CD14-positive monocyte (primary cell): ENCODE results near the gene EOMES. TPM values are rescaled to one million over a fixed set of nuclear protein-coding genes. Genes with fewer than 3 reads are reported as not detected.

ENCODE experiments used
- DNase-seq, 3 donors: peaks; one replicate each; pipeline ENCODE4 v3.0.0-alpha.2; 2011 to 2022
- H2AFZ ChIP-seq: 2 replicates; pipeline ENCODE4 v1.6.0; 2012; ENCODE audit warnings: mild to moderate bottlenecking, low read depth, low read length, inconsistent platforms; ENCODE audit not compliant: insufficient read depth, poor library complexity, severe bottlenecking
- H3K27ac ChIP-seq, 2 donors: 1 replicate in 1 of 2; 2 replicates in 1 of 2; pipeline ENCODE4 v1.5.1; 2012 to 2013; ENCODE audit warnings: low read length in 2 of 2, control low read depth in 1 of 2, inconsistent platforms in 1 of 2, low read depth in 1 of 2, mild to moderate bottlenecking in 1 of 2
- H3K27me3 ChIP-seq, 2 donors: one replicate each; pipeline versions ENCODE4 v1.6.0 to v1.6.1; 2011 to 2013; ENCODE audit warnings: low read length in 2 of 2; ENCODE audit not compliant: control insufficient read depth in 2 of 2, insufficient read depth in 2 of 2
- H3K36me3 ChIP-seq, 2 donors: replicated peaks in 1 of 2; 1 replicate in 1 of 2; 2 replicates in 1 of 2; pipeline versions ENCODE4 v1.5.1 to v1.6.1; 2012 to 2013; ENCODE audit warnings: low read length in 2 of 2, control low read depth in 1 of 2, inconsistent platforms in 1 of 2, mild to moderate bottlenecking in 1 of 2; ENCODE audit not compliant: insufficient read depth in 2 of 2, control insufficient read depth in 1 of 2
- H3K4me1 ChIP-seq, 2 donors: 1 replicate in 1 of 2; 2 replicates in 1 of 2; pipeline versions ENCODE4 v1.5.1 to v1.6.1; 2012 to 2013; ENCODE audit warnings: low read length in 2 of 2, control low read depth in 1 of 2, inconsistent platforms in 1 of 2, mild to moderate bottlenecking in 1 of 2, moderate library complexity in 1 of 2; ENCODE audit not compliant: insufficient read depth in 2 of 2, control insufficient read depth in 1 of 2
- H3K4me2 ChIP-seq: replicated peaks from 2 replicates; pipeline ENCODE3; 2012; ENCODE audit warnings: low read length, moderate library complexity, mild to moderate bottlenecking; ENCODE audit not compliant: poor library complexity, severe bottlenecking; ENCODE audit errors: extremely low read depth
- H3K4me3 ChIP-seq, 3 experiments: fragments of 200-600 bp in 1 of 3; sonication (generic) in 1 of 3; replicated peaks in 1 of 3; 1 replicate in 2 of 3; 2 replicates in 1 of 3; pipeline ENCODE4 v1.5.1; 2011 to 2013; ENCODE audit warnings: low read length in 3 of 3, mild to moderate bottlenecking in 3 of 3, control low read depth in 2 of 3, low read depth in 2 of 3, inconsistent platforms in 1 of 3, moderate library complexity in 1 of 3
- H3K79me2 ChIP-seq: 2 replicates; pipeline ENCODE4 v1.6.0; 2012; ENCODE audit warnings: mild to moderate bottlenecking, control low read depth, inconsistent platforms, low read length, moderate library complexity; ENCODE audit not compliant: insufficient read depth
- H3K9ac ChIP-seq: 2 replicates; pipeline ENCODE4 v1.6.0; 2017; ENCODE audit warnings: low read length, mild to moderate bottlenecking; ENCODE audit not compliant: insufficient read depth, poor library complexity, severe bottlenecking
- H3K9me3 ChIP-seq, 2 donors: replicated peaks in 1 of 2; 1 replicate in 1 of 2; 2 replicates in 1 of 2; pipeline versions ENCODE4 v1.5.1 to v1.6.1; 2012 to 2013; ENCODE audit warnings: low read length in 2 of 2, control low read depth in 1 of 2; ENCODE audit not compliant: control insufficient read depth in 1 of 2, insufficient read depth in 1 of 2
- H4K20me1 ChIP-seq: 2 replicates; pipeline ENCODE4 v1.6.0; 2012; ENCODE audit warnings: mild to moderate bottlenecking, low read length, control low read depth, moderate library complexity; ENCODE audit not compliant: insufficient read depth
- H3K27ac Mint-ChIP-seq, 7 donors: one replicate each; pipeline ENCODE4 v1.8.0; 2020; ENCODE audit warnings: mild to moderate bottlenecking in 7 of 7, mixed read lengths in 7 of 7, moderate library complexity in 6 of 7, inconsistent platforms in 2 of 7
- H3K27me3 Mint-ChIP-seq, 3 donors: one replicate each; pipeline ENCODE4 v1.8.0; 2021 to 2022; ENCODE audit warnings: low read depth in 3 of 3, mild to moderate bottlenecking in 3 of 3, mixed read lengths in 3 of 3, moderate library complexity in 3 of 3, inconsistent platforms in 1 of 3
- H3K36me3 Mint-ChIP-seq, 2 donors: one replicate each; pipeline ENCODE4 v1.8.0; 2020; ENCODE audit warnings: mixed read lengths in 2 of 2, inconsistent platforms in 1 of 2, mild to moderate bottlenecking in 1 of 2
- H3K4me1 Mint-ChIP-seq: one replicate; pipeline ENCODE4 v1.8.0; 2020; ENCODE audit warnings: mild to moderate bottlenecking, mixed read lengths
- H3K4me3 Mint-ChIP-seq, 2 donors: one replicate each; pipeline ENCODE4 v1.8.0; 2020; ENCODE audit warnings: mild to moderate bottlenecking in 2 of 2, mixed read lengths in 2 of 2, moderate library complexity in 1 of 2
- H3K9me3 Mint-ChIP-seq, 7 donors: one replicate each; pipeline ENCODE4 v1.8.0; 2020 to 2022; ENCODE audit warnings: mixed read lengths in 7 of 7, mild to moderate bottlenecking in 6 of 7, moderate library complexity in 6 of 7, inconsistent platforms in 2 of 7
- CTCF ChIP-seq: fragments of 200-600 bp; IDR thresholded peaks from one replicate; pipeline ENCODE4 v1.8.0; 2022; ENCODE audit warnings: antibody characterized with exemption, mild to moderate bottlenecking
- WGBS: methylation state at CpG from one replicate; pipeline ENCODE4 v1.1.5; 2013; ENCODE audit warnings: missing lambda C conversion rate; ENCODE audit not compliant: insufficient coverage; 5-methylcytosine and 5-hydroxymethylcytosine counted together
- intact Hi-C, 2 donors: fragments of 100-400 bp; cut with micrococcal nuclease; formaldehyde crosslinking; loops; one replicate each; pipeline versions ENCODE4 v1.15.0 to v1.15.1; 2023
- polyA plus RNA-seq, 3 donors: library from polyadenylated mRNA; depleted of rRNA in 1 of 3; unstranded in 2 of 3; stranded (reverse) in 1 of 3; fragments of 300-500 nt in 2 of 3; fragments of >200 nt in 1 of 3; fragmentation: Illumina TruSeq in 2 of 3; gene quantifications; 1 replicate in 2 of 3; 2 replicates in 1 of 3; pipeline ENCODE4 v1.2.3, GENCODE V29; 2012 to 2021

The EOMES gene
- polyA plus RNA-seq, 3 donors: 0.09 to 0.21 TPM; not detected in 1

GRCh38 chr3:27678234-27678633 lies 43.9 kb downstream of the EOMES start:
- no peaks in the 10 kb centered on the region for H3K9me3 ChIP-seq
- DNase-seq: no peak
- Mint-ChIP-seq H3K36me3 (no peaks in the 10 kb centered on the region), H3K27me3 (peaks cover 0 to 7% (median 0%) of the 10 kb centered on the region in 3 donors), H3K4me1 (peaks cover 15% of the 10 kb centered on the region), H3K9me3 (peaks cover 0 to 5% (median 2%) of the 10 kb centered on the region in 7 donors), H3K4me3 (no peak overlapping the region), H3K27ac (no peak overlapping the region)
- no peak overlapping the region for H2AFZ ChIP-seq
- no peak overlapping the region for H3K27ac ChIP-seq
- peaks cover 2 to 10% of the 10 kb centered on the region in 2 donors for H3K4me1 ChIP-seq
- no peak overlapping the region for H3K4me3 ChIP-seq
- intact Hi-C loops: no loop called here
- TF ChIP-seq CTCF: no peak
- H3K36me3 ChIP-seq: no peaks in the 10 kb centered on the region
- H3K9ac ChIP-seq: no peak overlapping the region
- H3K4me2 ChIP-seq: no peak overlapping the region
- H3K79me2 ChIP-seq: no peaks in the 10 kb centered on the region
- no peaks in the 10 kb centered on the region for H4K20me1 ChIP-seq
- H3K27me3 ChIP-seq: no peaks in the 10 kb centered on the region

- H3K27me3 Mint-ChIP-seq: peaks cover 0 to 6% (median 0%) of the 10 kb centered on the region in 3 donors
- peaks cover 0 to 5% (median 2%) of the 10 kb centered on the region in 7 donors for H3K9me3 Mint-ChIP-seq
- Histone ChIP-seq H2AFZ (no peak overlapping the region), H3K4me2 (no peak overlapping the region), H3K27me3 (no peaks in the 10 kb centered on the region), H4K20me1 (no peaks in the 10 kb centered on the region), H3K79me2 (no peaks in the 10 kb centered on the region), H3K27ac (no peak overlapping the region), H3K9ac (no peak overlapping the region), H3K36me3 (no peaks in the 10 kb centered on the region), H3K4me1 (peaks cover 2 to 10% of the 10 kb centered on the region in 2 donors), H3K4me3 (no peak overlapping the region), H3K9me3 (no peaks in the 10 kb centered on the region)
- peaks cover 16% of the 10 kb centered on the region for H3K4me1 Mint-ChIP-seq
- no peaks in the 10 kb centered on the region for H3K36me3 Mint-ChIP-seq
- TF ChIP-seq CTCF: no peak
- peak in 1 of 3 donors; percentile 35 for DNase-seq
- peak overlapping the region in 1 of 7 donors; percentile 64 for H3K27ac Mint-ChIP-seq
- intact Hi-C loops: no loop called here
- H3K4me3 Mint-ChIP-seq: no peak overlapping the region
- no CpG with 5 or more reads among the region's 3 CpGs for WGBS
These were observed 44.6 kb downstream of the EOMES start for GRCh38 chr3:27677565-27677964.
